Gastroesophageal sphincter (tissue), 3 donors: ENCODE results near the gene GGT6.

Experiments used
- CTCF ChIP-seq, 4 experiments: fragments of 200-600 bp in 2 of 4; fragments of 450-650 bp in 2 of 4; sonication (generic) in 1 of 4; IDR thresholded peaks; one replicate each; pipeline ENCODE4 v1.5.1; 2017 to 2019; ENCODE audit warnings: antibody characterized with exemption in 4 of 4, mild to moderate bottlenecking in 2 of 4, moderate library complexity in 2 of 4
- POLR2A ChIP-seq, 2 donors: fragments of 450-650 bp; IDR thresholded peaks; one replicate each; pipeline ENCODE4 v1.6.1; 2017; ENCODE audit warnings: antibody characterized with exemption in 2 of 2, mild to moderate bottlenecking in 2 of 2, moderate library complexity in 1 of 2
- POLR2AphosphoS5 ChIP-seq: sonication (generic); formaldehyde crosslinking; IDR thresholded peaks from one replicate; pipeline ENCODE4 v1.6.1; 2017; ENCODE audit warnings: antibody characterized with exemption

DNA sequence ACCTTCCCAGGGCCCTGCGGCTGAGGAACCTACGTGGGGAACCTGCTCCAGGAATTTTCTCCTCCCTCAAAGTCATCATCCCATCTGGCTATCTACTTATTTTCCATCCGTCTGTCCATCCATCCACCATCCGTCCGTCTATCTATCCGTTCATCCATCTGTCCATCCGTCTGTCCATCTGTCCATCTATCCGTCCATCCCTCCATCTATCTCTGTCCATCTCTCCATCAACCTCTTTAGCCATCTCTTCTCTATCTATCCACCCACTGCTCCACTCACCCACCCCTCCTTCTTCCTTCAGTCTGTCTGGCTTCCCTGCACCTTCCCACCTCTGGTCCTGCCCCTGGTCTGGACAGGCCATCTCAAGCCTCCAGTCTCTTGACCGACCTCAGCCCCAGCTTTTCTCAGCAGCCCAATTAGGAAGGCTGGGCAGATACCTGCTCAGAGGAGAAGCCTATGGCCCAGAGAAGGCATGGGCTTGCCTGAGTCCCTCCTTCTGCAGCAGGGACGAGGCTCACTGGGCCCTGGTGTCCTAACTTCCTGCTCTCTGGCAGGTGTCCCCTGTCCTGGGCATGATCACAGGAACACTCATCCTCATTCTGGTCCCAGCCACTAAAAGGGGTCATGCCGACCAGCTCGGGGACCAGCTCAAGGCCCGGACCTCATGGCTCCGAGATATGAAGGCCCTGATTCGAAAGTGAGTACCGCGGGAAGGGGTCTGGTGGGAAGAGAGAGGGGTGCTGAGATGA lies 28.2 kb downstream of the GGT6 start:
- TF ChIP-seq CTCF (IDR thresholded peaks at IDR 0.05) (no peak), POLR2A (IDR thresholded peaks at IDR 0.05) (no peak), POLR2AphosphoS5 (no peak)
